IPS-NIHi7 (cell line): ENCODE measurements around the gene USF2.
A peak's percentile ranks its signal among the peaks of the same experiment; 100 is the strongest.

ENCODE experiments used
- DNase-seq: peaks from one replicate; pipeline ENCODE4 v3.0.0; 2012; ENCODE audit warnings: mixed read lengths; ENCODE audit errors: extremely low spot score

The USF2 gene

DNA sequence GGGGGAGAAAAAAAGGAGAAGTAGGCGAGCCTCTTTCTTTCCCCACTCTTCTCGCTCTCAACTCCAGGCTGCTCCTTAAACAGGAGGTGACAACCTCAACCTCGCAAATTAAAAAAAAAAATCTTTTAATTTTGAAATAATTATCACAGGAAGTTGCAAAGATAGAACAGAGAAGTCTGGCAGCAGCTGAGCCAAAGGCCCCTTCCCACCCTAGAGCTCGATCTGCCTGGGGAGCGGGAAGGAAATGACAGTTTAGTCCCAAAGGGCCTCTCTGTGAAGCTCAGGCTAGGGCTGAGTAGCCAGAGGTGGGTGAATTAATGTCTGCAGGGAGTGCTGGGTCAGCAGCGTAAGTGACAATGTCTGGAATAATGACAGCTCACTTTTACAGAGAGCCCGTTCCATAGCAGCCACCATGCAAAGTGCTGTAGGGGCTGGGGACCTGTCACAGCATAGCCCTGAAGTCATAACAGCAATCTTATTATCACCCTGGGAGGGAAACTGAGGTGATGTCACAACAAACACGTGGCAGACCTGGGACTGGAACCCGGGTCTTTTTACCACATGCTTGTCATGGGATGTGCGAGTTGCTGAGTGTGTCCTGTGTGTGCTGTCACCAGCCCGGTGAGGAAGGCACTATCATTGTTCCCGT lies 51.4 kb downstream of the USF2 start:
- DNase-seq, result no peak

DNA sequence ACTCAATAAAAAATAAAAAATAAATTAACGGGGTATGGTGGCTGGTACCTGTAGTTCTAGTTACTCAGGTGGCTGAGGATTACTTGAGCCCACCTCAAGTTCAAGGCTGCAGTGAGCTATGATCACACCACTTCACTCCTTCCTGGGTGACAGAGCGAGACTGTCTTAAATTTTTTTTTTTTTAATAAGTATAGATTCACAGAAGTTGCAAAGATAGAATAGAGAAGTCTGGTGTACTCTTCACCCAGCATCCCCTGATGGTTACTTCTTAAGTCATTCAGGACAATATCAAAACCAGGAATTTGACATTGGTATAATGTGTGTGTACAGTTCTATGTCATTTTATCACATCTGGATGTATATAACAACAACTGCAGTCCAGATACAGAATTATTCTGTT lies 52.5 kb downstream of the USF2 start:
- DNase-seq, result no peak

DNA sequence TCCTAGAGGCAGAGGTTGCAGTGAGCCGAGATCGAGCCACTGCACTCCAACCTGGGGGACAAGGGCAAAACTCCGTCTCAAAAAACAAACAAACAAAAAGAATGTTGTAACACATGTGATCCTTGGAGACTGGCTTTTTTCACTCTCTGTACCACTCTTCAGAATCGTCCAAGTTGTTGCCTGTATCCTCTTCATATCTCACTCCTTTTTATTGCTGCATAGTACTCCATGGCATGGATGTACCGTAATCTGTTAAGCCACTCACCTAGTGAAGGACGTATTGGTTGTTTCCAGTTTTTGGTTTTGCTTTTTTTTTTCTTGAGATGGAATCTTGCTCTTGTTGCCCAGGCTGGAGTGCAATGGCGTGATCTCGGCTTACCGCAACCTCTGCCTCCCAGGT lies 53.3 kb downstream of the USF2 start:
- DNase-seq, result no peak

DNA sequence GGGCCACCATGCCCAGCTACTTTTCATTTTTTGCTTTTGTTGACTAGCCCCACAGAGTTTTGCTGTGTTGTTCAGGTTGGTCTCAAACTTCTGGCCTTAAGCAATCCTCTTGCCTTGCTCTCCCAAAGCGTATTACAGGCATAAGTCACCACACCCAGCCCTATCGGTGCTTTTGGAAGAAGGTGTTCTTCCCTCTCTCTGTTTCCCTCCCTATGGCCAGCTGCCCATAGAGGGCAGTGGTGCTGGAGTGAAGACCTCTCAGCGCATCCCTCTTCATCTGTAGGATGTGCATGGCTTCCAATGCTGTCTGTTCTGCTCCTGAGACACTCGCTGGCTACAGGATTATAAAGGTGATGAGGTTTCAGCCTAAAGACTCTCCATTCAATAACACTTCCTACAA lies 58.9 kb downstream of the USF2 start:
- peak; percentile 69 for DNase-seq

DNA sequence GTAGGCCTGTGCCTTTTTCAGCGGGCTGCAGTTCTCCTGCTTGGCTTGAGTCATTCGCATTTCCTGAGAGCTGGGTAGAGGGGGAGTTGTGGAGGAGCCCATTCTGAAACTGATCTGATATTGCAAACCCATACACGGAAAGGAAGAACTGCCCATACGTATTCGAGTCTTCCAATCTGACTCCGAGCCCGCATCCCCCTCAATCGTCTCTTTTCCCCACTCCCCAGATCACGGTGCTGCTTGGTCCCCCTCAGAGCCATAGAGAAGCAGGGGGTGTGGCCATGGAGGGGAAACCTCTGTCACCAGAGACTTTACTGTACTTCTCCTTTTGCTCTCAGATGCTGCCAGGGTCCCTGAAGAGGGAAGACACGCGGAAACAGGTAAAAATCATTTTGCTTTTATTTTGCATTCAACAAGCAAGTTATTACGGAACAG lies 60.1 kb downstream of the USF2 start, which contains the start of gene CD22:
TSS of gene CD22 (plus strand) at position 337 of the 435 bp plus-strand sequence. CDS start 2,854 bp downstream, outside the sequence.
- no peak for DNase-seq

DNA sequence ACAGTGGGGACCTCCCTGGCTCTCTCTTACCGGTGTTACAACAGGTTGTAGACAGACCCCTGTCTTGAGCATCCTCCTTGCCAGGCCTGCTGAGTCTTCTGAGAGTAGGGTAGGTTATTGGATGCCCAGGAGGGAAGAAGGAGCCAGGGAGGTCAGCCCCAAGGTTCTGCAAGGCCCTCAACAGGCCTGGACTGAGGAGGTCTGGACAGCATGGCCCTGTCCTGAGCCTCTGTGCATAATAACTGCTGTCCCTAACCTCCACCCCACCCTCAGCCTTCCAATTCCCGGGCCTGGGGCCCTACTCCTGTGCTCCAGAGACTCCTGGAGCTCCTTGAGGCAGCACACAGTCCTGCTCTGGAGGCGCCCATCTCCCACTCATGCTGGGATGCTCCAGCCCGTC lies 60.6 kb downstream of the USF2 start:
- no peak for DNase-seq
